ACHN (cell line): ENCODE data around the gene IPPK.

Experiments
- DNase-seq: peaks from one replicate; pipeline ENCODE4 v3.0.0-alpha.2; 2015
- in situ Hi-C: cut with HindIII; loops from 2 replicates; pipeline ENCODE4 v1.10.0; 2017; ENCODE audit warnings: low sequenced_read_pairs, low pct_ligation_motif_present, low pct_unique_long_range_greater_than_20kb

Gene IPPK

GRCh38 chr9:92706218-92706940 is 36.4 kb upstream of the IPPK start:
- DNase-seq, result peak; percentile 44
- in situ Hi-C loops, result no loop called here

GRCh38 chr9:92704528-92704927 is 34.6 kb upstream of the IPPK start:
- no peak for DNase-seq
- in situ Hi-C loops, result no loop called here

- no peak for DNase-seq
- in situ Hi-C loops, result no loop called here
Measured at GRCh38 chr9:92696619-92697018, 26.7 kb upstream of the IPPK start.

GRCh38 chr9:92686954-92687353 is 17.0 kb upstream of the IPPK start:
- no peak for DNase-seq
- in situ Hi-C loops, result no loop called here

GRCh38 chr9:92685022-92685421 is 15.1 kb upstream of the IPPK start:
- no peak for DNase-seq
- in situ Hi-C loops, result no loop called here

- in situ Hi-C loops, result no loop called here
- no peak for DNase-seq
Measured at GRCh38 chr9:92682269-92682668, 12.3 kb upstream of the IPPK start.

- in situ Hi-C loops, result no loop called here
- no peak for DNase-seq
Measured at GRCh38 chr9:92680166-92681119, 10.5 kb upstream of the IPPK start.

GRCh38 chr9:92679413-92680165 is 9.7 kb upstream of the IPPK start:
- DNase-seq, result no peak
- in situ Hi-C loops, result no loop called here

GRCh38 chr9:92671323-92671722 is 1.4 kb upstream of the IPPK start:
- peak; percentile 32 for DNase-seq
- in situ Hi-C loops, result no loop called here

- peak; percentile 28 for DNase-seq
- in situ Hi-C loops, result no loop called here
Measured at GRCh38 chr9:92669527-92669889, 423 bp downstream of the IPPK start.

- peak; percentile 64 for DNase-seq
- in situ Hi-C loops, result no loop called here
Measured at GRCh38 chr9:92668746-92669526, 995 bp downstream of the IPPK start.

GRCh38 chr9:92666912-92667532 is 2.9 kb downstream of the IPPK start:
- in situ Hi-C loops, result no loop called here
- no peak for DNase-seq

GRCh38 chr9:92666236-92666635 is 3.7 kb downstream of the IPPK start:
- in situ Hi-C loops, result no loop called here
- DNase-seq, result no peak

- DNase-seq, result no peak
- in situ Hi-C loops, result no loop called here
Measured at GRCh38 chr9:92665836-92666235, 4.1 kb downstream of the IPPK start.

GRCh38 chr9:92664394-92665152 is 5.4 kb downstream of the IPPK start:
- no peak for DNase-seq
- in situ Hi-C loops, result no loop called here

GRCh38 chr9:92663951-92664350 is 6.0 kb downstream of the IPPK start:
- in situ Hi-C loops, result no loop called here
- no peak for DNase-seq

GRCh38 chr9:92663126-92663525 is 6.8 kb downstream of the IPPK start:
- DNase-seq, result no peak
- in situ Hi-C loops, result no loop called here
